Right lobe of liver (tissue), 4 donors: Measurements from ENCODE around the gene CFHR5.

Experiments
- CTCF ChIP-seq, 4 donors: fragments of 200-600 bp in 3 of 4; fragments of 450-650 bp in 1 of 4; IDR thresholded peaks; one replicate each; pipeline versions ENCODE4 v1.5.1 to v1.8.0; 2016 to 2022; ENCODE audit warnings: antibody characterized with exemption in 4 of 4, mild to moderate bottlenecking in 2 of 4
- POLR2A ChIP-seq: fragments of 450-650 bp; IDR thresholded peaks from one replicate; pipeline ENCODE4 v1.6.1; 2017; ENCODE audit warnings: antibody characterized with exemption, mild to moderate bottlenecking
- donor health status: DM: no; HTN: no; CAD: no.
- donor health status: DM: no; HTN: no; CAD: no.
- donor health status: DM: no; HTN: yes; CAD: no.

DNA sequence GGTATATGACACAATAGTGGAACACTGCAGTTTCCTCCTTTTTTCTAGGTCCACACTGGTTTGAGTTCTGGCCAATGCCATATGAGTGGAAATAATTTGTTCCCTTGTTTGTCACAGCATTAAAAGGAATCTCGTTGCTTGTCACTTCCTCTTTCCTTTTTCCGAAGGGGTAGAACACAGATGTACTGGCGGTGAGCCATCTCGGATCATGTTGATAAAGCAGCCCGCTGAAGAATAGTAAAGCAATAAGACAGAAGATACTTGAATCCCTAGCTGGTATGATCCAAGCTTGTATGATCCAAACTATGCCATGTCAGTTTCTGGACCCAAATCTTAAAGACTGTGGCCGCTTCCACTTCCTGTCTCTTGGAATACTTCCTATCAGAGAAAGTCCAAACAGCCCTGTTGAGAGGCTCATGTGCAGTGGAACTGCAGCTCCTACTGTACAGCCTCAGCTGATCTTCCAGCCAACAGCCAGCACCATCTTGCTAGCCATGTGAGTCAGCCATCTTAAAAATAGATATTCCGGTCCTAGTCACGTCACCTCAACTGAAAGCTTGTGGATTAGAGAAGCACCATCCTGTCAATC, 40.3 kb downstream of the CFHR5 start:
- no peak for TF ChIP-seq CTCF (IDR thresholded peaks at IDR 0.05)
- TF ChIP-seq POLR2A = no peak
